Anterior cingulate cortex (tissue), 58 donors: ENCODE data around the gene ITPR2.
"Not testable (repeated sequence)": the region's sequence is repeated elsewhere in the genome, so short reads cannot be mapped to it uniquely, and the experiment has no call there.

Experiments used
- DNase-seq, 58 donors: peaks; one replicate each; lab custom pipeline; 2025; lab: John Stamatoyannopoulos, UW

The ITPR2 gene

DNA sequence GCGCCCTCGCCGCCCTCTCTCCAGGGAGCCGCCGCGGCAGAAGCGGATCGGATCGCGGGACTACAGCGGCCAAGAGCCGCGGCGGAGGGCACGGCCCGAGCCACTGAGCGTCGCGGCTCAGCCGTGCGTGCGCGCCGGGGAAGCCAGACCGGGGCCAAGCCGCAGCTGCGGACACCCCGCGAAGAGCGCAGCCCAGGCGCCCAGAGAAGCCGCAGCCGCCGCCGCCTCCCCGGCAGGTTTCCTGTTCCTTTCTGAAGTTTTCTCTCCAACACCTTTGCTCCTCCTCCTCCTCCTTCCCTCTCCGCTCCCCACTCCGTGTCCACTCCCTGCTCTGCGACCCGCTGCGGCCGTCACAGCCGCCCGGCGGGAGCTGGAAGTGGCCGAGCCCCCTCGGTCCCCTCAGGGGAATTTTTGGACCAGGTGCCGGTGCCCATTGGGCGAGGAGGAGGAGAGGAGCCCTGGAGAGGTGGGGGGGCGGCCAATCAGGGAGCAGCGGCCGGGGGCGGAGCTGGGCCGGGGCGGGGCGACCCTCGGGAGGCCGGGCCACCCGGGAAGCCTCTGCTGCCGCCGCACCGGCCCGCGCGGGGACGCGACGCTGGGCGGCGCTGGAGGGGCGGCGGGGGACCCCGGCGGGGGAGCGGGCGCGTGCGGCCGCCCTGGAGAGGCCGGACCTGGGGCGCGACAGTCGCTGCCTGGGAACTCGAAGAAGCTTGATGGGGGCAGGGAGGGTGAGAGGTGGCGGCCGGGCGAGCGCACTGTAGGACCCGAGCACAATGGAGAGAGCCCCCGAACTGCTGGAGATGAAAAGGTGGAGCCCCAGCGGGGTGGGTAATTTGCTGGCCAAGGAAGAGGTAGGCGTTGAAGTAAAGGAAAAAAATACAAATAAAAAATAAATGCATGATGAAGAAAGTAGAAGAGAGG is at the start of gene ITPR2:
Gene ITPR2, minus strand, starts transcription at position 373 of the 921 bp plus-strand sequence. CDS start 413 bp downstream, outside the sequence.
- peak; percentile 26 to 95 (median 85) for DNase-seq

DNA sequence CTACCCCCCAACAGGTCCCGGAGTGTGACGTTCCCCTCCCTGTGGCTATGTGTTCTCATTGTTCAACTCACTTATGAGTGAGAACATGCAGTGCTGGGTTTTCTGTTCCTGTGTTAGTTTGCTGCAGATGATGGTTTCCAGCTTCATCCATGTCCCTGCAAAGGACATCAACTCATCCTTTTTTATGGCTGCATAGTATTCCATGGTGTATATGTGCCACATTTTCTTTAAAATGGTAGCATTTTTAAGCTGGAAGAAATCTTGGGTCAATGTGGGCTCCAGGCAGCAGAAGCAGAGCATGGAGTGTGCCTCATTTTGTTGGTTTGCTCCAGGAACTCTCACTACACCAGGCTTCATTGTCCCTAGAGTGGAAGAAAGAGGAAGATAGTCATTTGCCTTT is 47.6 kb upstream of the ITPR2 start:
- DNase-seq: no peak

DNA sequence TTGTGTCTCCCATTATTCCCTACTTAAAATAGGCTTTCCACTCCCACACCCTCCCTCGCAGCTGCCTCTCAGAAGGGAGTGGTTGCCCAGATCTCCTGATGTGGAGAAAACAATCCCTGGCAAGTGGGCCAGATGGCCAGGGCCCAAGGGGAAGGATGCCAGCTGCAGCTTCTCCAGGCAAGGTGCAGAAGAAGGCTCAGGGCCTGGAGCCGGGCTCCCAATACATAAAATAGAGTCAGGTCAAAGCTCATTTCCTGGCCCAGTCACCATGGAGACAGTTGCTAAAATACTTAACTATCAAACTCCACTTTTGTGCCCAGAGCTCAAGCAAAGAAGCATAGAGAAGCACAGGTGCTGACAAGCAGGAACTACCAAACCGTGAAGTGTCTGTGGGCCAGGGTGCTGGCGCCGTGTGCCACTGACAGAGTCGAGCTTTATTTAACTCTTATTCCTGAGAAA is 45.7 kb upstream of the ITPR2 start:
- DNase-seq: peak in 42 of 58 donors; percentile 1 to 68 (median 12)

DNA sequence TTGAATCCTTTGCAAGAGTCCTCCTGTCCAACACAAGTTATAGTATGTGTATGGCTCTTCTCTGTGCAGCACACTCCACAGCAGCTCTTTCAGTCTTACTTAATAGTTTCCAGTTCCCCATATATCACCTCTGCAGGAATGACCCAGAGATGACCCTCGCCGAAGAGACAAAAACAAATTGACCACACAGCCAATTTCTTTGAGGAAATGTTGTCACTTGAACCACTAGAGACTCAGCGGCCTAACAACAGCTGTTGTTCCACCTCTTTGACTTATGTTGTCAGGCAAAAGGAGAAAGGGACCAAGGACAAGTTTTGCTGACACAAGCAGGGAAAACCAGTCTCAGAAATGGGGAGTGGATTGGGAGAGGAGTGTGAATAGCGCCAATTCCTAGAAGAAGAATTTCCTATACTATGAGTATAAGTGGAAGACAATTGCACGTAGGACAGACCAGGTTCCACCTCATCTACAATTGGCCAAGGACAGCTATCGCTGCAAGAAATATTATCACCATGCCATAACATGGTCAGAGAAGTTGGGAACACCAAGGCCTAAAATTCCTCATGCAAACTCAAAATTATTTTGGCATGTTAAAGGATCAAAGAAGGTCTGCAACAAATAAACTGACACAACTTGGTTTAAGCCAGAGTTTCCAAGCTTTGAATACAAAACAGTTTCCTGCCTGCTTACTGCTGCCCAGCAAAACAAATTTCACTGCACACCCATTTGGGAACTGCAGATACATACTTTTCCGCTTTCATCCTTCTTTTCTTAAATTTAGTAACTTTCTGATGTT is 41.7 kb upstream of the ITPR2 start:
- DNase-seq: no peak

DNA sequence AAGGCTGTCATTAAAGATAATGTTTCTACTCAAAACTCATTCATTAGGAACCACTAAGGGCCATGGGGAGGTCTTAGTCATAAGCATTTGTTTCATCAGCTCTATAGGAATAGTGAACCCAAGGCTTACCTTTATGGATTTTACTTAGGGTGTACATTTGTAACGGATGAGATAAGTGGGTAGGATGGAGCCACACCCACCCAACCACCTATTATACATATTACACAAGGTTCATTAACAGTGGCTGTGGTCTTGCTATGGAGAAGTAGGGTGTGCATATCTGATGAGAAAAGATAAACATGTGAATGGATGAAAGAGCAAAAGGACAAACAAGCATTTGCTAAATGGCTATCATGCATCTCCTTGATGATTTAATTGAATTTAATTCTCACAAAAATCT is 39.6 kb upstream of the ITPR2 start:
- no peak for DNase-seq

DNA sequence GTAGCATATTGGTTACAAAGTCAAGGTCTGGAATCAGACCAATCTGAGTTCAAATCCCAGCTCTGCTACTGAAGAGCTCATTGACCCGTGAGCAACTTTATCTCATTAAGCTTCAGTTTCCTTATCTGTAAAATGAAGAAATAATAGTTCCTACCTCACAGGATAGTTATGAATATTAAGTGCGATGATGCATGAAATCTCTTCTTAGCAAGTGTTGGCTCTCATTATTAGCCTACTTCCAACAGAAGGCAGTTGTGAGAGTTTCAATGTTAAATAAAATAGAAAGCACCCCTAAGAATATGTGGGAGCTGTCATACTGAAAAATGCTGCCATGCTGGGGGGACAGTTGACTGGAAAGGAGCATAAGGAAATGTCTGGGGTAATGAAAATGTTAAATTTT is 39.0 kb upstream of the ITPR2 start:
- no peak for DNase-seq

DNA sequence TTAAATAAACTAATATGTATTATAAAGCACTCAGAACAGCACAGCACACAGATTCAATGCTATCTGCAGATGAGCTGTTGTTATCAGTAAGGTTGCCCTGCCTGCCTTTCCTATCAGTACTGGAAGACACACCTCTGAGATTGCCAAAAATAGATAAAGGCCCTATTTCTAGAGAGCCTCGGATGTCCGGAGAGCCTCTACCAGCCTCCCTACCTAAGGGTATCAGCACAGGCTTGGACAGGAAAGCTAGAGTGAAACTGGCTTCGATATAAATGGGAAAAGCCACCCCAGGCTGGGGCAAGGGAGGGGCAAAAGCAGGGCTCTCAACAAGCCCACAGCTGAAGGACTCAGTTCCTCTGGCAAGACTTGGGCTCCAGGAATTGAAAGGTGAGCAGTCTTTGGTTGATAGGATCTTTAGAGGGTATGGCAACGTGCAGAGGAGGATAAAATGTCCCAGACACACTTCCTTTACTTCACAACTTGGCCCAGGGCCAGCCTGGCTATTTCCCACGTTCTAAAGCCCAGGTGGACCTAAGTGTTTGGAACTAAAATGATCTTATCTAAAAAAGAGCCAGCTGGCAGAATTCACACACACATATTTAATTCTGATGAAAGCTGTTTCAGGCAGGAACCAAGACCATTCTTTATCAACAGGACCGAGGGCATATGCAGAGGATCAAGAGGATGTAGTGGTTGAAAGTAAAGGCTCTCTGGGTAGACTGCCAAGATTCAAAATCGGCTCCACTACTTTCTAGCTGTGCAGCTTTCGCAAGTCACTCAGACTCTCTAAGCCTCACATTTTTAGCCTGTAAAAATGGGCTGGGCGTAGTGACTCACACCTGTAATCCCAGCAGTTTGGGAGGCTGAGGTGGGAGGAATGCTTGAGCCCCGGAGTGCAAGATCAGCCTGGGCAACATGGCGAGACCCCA is 37.8 kb upstream of the ITPR2 start:
- DNase-seq: peak in 2 of 58 donors; percentile 1 to 5

DNA sequence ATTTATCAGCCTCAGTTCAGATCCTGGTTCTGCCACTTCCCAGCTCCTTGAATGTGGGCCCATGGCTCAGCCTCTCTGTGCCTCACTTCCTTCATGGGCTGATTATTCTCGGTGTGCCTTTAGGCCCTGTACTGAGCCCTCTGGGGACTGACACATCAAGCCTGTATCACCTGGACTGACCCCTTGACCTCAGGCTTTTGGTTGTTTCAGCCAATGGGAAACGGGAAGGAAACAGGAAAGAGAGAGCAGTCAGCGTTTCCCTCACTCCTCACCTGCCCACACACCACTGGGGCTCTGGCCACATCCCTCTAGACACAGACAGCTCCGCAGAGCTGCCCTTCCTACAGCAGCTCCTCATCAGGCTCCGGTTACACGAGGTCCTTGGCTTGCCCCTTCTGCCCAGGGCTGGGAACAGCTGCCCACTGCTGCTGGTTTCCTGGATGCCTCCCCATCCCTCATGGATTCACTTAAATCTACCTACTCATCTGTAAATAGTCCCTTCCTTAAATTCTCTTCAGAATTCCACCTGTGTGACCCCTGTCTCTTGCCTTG is 37.0 kb upstream of the ITPR2 start:
- DNase-seq: no peak

DNA sequence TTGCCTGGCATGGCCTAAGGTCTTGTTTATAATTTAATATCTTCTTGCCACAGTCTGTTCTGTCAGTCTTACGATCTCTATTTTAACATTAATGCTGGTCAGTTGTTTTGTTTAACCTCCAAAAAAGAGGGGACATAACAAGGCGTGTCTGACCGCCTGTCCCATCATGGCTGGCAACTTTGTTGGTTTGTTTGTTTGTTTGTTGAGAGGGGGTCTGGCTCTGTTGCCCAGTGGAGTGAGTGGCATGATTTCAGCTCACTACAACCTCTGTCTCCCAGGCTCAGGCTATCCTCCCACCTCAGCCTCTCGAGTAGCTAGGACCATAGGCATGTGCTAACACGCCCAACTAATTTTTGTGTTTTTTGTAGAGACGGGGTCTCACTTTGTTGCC is 36.1 kb upstream of the ITPR2 start:
- no peak for DNase-seq

DNA sequence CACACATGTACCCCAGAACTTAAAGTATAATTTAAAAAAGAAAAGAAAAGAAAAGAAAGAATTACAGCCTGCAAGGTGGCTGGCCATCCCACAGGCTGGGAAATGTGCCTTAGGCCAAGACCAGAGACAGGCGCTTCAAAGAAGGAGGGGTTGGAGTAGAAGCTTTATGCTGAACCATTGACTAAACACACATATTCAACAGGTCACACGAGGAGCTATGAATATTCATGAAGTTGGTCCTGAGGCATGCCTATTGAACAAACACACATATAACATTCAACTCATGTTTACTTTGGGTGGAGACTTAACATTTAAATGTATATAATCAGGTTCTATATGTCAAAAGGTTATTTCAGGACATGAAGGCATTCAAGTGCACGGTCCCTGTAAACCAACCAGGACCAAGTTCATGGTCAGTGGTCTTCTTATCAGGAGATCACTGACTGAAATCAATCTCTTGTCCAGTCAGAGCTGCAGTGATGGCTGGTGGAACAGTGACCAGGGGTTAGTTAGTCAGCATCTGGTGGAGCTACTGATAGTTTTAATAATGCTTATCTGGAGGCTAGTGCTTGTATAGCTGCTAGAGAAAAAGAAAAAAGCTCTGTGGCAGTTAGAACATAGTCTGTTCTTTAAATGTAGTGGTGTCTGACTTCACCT is 35.6 kb upstream of the ITPR2 start:
- no peak for DNase-seq

DNA sequence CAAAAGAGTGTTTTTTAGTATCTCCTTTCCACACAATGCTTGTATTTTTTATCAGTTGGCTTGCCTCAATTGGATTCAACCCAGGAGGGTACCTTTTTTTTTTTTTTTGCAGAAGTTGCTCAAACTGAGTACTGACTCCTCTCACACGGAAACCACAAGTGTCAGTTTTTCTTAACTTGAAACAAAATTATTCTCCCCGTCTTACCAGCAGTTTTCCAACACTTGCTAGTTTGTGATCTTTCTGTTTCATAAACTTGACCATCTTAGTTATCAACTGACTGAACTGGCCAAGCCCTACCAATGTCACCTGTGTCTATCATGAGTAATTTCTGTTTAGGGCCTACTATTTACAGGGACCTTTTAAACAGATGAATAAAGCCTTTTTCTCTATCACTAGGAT is 34.1 kb upstream of the ITPR2 start:
- DNase-seq: no peak

DNA sequence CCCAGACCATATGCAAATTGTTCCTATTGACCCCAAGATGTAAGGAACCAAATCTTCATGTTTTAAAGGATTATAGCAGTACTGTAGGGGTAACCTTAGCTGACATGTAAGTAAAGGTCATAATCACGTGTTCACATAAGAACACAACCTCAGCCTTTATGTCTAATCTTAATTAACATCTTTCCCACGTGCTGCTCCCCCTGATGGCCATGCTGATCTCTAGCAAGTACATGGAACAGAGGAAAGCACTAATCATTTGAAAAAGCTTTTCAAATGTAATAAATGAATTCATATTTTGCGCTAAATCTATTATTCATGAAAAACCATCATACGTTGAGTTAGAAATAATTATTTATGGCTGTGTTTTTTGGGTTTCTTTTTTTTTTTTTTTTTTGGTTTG is 30.5 kb upstream of the ITPR2 start:
- no peak for DNase-seq

DNA sequence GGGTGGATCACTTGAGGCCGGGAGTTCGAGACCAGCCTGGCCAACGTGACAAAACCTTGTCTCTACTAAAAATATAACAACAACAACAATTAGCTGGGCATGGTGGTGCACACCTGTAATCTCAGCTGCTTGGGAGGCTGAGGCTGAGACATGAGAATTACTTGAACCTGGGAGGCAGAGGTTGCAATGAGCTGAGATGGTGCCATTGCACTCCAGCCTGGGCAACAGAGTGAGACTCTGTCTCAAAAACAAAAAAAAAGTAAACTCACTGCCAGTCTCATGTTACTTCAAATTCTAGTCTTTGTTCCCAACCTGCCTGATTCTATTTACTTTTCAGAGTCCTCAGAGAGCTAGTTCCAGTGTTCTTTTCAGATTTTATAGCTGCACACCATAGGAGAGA is 29.8 kb upstream of the ITPR2 start:
- DNase-seq: not testable (repeated sequence)

DNA sequence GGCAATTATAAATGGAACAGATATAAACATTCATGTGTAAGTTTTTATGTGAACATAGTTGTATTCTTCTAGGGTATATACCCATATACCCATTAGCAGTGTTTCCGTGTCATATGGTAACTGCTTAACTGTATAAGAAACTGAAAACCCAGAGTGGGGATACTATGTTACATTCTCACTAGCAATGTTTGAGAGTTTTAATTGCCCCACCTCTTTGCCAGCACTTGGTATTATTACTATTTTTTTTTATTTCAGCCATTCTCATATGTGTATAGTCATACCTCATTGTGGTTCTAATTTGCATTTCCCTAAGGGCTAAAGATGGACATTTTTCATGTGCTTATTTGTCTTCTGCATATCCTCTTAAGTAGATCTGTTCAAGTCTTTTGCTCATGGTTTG is 28.7 kb upstream of the ITPR2 start:
- DNase-seq: no peak

DNA sequence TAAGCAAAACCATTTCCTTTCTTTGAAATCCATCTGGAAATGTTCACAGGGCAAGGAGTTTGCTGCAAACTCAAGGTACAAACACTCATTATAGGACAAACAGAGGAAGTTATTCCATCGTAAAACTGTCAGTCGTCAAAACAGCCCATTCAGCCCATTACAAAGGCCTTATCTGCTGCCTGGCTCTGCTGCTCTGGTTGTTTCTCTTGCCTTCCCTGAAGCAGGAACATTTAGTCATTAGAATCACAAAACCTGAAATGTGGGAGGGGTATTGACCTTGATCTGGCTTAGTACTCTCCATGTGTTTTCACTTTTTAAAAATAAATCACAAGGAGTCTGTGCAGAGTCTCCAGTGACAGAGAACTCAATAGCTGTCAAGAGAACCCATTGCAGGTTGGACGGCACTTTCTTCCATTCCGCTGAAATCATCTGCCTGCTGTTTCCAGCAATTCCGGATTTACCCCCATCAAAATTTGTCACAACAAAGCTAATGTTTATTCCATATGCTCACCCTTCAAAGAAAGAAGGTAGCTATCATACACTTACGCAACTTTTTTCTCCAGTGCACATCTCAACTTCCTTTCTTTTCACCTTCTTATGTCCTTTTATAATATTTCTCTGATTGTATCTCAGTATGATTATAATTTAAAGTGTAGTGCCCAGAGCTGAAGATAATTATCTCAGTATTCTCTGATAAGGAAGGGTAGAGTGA is 24.6 kb upstream of the ITPR2 start:
- no peak for DNase-seq

DNA sequence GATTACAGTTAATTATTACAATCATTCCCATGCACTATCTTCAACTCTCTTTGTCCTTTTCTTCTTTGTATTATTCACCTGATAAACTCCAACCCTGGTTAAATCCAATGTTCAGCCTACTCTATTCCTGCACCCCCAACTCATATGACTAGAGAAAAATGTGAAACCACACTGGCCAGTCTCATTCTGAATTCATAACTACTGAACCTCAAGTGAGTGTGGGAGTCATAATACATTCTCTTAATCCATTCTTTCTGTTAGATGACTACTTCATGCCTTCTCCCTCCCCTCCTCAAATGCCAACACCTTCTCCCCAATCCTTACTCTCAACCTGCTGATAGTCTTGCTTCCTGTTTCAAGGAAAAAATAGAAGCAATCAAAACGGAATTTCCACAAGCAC is 22.3 kb upstream of the ITPR2 start:
- DNase-seq: no peak

DNA sequence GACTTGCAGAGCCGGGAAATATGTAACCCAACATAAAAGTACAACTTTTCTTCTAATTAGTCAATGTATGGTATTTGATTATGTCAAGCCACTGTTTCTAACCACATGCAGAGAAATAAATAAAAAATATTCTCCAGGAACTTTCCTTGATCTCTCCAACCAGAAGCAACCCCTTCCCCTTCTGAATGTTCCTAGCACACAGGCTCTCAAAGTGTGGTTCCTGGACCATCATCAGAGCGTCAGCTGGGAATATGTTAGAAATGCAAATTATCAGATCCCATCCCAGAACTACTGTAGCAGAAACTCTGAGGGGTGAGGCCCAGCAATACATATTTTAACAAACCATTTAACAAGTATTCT is 21.0 kb upstream of the ITPR2 start:
- DNase-seq: no peak

DNA sequence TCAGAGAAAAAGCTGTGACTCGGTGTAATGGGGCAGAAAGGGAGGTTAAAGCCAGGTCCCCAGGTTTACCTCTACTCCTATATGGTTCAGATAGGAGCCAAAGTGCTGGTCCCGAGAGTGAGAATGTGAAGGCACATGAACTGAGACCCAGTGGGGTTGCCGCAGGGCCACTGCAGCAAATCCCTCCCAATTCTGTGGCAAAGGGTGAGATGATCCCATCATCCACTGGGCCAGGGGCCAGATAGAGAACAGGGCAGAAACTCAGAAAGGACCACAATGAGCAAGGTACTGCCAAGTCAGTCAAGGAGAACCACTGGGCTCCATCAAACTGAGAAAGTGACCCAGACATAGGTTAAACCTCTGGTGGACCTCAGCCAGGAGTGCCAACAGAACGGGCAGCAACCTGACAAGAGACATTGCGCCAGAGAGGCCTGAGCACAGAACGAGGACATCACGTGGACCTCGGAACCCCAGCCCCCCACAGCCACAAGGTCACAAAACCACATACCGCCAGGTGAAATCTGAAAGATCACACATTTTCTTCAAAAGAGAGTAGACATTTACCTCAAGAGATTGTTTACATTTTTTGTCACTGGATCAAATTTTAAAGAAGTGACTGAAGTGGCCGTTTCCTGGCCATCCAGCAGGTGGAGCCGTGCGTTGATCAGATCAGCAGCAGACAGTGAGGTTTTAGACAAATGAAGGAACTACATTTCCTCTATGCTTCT is 20.5 kb upstream of the ITPR2 start:
- peak in 49 of 58 donors; percentile 7 to 69 (median 29) for DNase-seq
